HG03025 (cell line): ENCODE data around the gene ASB6.
"Not testable (repeated sequence)": the region's sequence is repeated elsewhere in the genome, so short reads cannot be mapped to it uniquely, and the experiment has no call there.

Source experiments
- ATAC-seq: cut with Tn5 transposase; IDR thresholded peaks from one replicate; pipeline ENCODE4 v1.9.1; 2021; ENCODE audit warnings: mild to moderate bottlenecking, moderate library complexity; ENCODE audit not compliant: unreplicated experiment, low FRiP score

The ASB6 gene

DNA sequence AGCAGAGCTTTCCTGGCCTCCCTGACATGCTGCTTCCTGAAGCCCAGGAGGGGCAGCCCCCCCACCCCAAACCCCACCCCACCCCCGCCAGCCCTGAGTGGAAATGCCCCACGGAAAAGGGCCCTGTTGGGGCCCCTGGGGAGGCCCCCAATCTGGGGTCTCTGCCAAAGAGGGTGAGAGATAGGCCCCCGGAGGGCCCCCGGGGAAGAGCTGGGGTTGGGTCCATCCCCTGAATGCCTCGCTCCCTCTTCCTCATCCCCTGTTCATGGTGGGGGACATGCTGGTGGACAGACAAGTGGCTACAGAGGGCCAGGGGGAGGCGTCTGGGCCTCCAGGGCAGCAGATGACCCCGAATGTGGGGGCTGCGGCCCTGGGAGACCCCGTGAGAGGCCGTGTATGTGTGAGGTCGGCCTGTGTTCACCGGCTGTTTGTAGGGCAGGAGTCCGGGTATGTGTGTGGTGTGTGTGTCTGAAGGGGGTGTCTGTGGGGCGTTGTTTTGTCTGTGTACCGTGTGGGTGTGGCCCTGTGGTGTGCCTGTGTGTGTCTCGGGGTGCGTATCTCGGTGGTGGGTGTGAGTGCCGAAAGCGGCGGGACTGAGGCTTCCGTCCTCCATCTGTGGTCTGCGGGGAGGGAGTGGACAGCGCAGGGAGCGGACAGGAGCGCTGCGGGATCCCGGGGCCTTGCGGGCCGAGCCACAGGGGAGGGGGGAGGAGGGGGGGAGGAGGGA is 32.3 kb downstream of the ASB6 start:
- ATAC-seq, result no peak

DNA sequence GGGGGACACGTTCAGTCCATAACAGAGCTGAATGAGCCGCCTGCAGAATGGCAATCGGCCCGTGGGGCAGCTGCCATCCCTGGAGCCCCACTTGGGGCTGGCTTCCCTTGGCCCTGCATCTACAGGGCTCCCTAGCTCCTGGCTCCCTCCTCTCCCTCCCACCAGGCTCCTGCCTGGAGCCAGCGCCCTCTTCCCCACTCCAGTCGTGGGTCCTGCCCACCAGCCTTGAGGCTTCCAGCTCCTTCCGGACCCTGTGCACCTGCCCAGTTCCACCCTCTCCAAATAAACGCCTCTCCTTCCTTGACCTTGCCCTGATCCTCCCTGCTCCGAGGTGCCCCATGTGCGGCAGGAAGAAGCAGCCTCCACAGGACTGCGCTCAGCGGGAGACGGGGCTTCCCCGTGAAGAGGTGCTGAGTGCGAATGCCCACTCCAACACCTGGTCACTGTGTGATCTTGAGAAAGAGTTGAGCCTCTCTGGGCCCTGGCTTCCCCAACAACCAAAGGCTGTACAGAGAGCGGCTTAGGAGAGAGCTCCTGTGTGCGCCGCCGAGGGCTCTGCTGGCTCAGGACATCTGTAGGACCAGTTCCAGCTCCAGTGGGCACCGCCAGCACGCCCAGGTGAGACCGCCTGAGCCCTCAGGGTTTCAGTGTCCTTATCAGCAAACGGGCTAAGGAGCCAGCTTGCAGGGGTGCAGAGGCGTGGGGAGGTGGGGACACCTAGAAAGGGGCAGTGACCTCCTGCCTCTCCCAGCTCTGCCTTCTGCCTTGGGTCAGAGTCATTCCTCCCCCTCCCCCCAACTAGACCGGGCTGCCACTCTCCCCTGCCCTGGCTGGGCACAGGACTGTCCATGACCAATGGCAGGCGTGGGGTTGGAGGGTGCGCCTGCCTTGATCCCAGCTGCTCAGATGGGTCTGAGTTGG is 33.1 kb downstream of the ASB6 start:
- no peak for ATAC-seq

DNA sequence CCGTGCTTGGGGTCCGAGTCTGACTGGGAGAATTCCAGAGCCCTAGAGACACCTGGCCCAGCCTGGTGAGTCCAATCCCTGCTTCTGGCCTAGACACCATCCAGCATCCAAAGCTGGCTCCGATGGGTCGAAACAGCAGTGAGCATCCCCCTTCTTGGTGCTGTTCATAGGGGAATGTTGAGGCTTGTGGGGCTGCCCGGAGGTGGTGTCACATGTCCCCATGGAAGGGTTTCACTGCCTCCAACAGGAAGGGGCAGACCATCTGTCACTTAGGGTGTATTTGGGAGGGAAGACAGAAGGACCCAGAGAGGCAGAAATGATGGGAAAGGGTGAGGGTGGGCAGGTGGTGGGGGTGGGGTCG is 34.9 kb downstream of the ASB6 start:
- no peak for ATAC-seq

DNA sequence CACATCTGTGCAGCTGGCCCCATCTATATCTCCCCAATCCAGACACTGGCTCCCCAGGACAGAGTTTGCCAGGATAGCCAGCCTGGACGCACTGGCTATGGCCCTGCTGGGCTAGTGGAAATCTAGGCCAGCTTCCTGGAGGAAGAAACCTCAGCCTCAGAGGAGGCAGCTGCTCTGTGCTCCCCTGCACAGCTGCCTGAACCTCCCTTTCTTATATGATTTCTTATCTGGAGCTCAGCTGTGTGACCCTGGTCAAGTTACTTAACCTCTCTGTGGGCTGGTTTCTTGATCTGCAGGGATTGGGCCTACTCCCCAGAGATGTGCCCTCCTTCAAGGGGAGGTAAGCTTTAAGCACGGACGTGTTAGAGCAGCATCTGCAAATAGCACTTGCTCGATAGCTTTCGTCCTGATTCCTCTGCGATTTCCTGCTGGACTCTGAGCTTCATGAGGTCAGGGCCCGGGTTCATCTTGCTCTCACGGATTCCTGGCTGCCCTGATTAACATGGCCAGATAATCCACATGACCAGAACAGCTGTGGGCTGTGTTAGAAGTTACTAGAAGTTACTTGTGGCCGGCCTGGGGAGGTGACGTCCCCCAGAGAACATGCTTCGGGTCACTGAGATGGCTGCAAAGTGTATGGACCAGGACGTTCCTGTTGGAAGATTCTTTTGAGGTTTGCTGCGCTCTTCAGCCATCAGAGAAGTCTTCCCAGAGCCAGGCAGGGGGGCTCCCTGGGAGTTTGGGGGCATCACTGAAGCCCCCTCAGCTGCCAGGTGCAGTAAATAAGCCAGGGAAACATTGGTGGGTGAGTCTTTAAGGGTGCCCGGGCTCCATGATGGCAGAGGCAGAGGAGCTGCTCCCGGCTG is 35.6 kb downstream of the ASB6 start:
- ATAC-seq, result no peak

DNA sequence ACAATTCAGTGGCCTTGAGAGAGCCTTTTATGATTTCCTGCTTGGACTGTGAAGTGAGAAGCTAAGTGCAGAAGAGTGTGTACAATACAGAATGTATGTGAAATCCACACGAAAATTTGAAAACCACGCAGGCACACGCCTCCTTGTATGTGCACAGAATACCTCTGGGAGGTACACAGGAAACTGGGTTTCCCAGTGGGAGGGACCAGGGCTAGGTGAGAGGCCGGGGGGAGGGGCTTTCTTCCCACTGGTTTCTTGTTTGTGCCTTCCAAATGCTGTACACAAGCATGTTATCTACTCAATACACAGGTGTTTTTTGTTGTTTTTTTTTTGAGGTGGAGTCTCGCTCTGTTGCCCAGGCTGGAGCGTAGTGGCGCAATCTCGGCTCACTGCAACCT is 37.2 kb downstream of the ASB6 start:
- ATAC-seq, result no peak

DNA sequence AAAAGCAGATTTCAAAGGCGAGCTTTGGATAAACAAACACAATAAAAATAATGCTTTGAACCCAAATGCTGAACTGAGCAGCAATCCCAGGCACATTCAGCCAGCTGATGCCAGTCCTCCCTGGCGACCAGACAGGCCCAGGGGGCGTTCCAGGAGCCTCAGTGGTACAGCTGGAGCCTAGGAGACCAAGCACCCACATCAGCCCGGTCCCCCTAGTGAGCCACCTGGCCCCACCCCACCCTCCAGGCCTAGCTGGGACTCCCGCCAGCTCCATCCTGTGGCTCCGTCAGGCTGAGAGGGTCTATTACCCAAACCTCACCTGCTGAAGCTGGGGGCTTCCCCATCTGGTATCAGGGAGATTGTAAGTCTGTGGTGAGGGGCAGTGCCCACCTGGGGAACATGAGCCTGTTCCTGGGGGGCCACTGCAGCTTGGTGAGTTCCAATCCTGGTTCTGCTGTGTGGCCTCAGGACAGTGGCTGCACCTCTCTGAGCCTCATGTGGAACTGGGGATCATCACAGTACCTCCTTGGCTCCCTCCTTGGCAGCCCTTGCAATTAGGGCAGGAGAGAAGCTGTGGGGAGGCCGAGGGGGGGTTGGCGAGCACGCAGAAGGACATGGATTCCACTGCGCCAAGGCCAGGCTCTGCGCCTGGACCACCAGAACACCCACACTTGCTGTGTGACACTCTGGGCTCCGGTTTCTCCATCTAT is 37.7 kb downstream of the ASB6 start:
- ATAC-seq, result no peak

DNA sequence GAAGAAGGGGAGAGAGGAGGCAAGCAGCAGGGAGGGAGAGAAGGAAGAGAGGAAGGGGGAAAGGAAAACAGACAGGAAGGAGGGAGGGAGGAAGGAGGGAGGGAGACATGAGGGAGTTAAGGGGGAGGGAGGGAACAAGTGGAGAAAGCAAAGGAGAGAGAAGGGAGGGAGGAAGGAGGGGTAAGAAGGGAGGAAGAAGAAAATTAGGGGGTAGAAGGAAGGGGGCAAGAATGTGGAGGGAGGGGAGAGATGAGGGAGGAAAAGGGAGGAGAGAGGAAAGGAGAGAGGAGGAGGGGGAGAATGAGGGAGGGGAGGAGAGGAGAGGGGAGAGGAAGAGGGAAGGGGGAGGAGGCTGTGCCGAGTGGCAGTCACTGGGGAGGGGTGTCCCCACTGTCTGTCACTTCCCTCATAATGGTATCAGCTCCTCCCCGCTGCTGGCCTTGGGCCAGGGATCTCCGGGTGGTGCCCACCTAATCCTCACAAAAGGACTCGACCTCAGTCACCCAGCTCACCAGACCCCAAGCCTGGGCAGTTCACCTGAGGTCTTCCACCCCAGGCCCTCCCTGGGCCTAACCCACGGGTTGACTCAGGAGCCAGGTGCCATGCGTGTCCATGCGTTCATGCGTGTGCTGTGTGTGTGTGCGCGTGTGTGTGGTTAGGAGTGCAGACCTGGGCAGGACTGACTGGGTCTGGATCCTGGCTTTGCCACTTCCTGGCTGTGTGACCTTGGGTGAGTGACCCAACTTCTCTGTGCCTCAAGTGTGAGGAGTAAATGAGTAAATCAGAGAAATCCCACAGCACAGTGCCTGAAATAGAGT is 39.1 kb downstream of the ASB6 start:
- no peak for ATAC-seq

DNA sequence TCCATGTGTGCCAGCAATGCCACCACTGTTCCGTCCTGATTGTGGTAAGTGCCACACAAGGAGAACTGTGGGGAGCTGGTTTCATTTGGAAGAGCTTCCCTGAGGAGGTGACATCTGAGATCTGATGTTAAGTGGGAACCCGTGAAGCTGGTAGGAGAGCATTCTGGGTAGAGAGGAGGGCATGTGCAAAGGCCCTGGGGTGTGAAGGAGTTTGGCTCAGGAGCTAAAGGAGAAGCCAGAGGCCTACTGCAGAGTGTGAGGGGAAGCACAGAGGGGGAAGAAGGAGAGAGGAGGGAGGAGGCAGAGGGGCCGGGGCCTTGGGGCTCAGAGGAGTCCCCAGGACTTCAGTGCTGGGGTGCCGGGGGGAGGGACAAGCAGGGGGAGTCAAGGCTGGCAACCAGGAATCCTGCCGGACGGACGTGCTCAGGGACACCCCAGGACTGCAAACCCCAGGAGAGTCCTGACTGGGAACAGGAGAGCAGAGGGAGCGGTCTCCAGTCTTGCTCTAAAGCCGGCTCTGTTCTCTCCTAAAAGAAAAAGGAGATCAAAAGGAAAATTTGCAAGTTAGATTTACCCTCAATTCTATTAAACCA is 40.8 kb downstream of the ASB6 start:
- no peak for ATAC-seq

DNA sequence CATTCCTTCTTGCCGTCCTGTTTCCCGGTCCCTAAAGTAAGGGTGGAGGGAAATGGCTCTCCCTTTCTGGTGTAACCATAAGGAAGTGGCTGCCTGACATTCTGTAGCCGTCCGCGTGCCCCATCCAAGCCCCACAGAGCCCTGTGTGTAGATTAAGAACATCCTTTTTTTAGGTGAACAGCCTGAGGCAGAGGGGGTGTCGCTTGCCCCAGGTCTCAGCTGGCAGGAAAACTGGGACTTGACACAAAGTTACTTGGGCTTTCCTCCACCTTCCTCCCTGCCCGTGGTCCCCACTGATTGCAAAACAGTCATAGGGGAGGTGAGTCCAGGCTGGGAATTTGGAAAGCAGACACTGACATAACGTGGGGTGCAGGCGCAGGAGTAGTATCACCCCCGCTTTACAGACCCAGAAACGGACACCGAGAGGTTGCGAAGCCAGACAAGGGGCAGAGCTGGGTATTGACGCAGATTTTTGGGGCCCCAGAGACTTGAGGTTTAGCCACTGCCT is 43.8 kb downstream of the ASB6 start:
- no peak for ATAC-seq

DNA sequence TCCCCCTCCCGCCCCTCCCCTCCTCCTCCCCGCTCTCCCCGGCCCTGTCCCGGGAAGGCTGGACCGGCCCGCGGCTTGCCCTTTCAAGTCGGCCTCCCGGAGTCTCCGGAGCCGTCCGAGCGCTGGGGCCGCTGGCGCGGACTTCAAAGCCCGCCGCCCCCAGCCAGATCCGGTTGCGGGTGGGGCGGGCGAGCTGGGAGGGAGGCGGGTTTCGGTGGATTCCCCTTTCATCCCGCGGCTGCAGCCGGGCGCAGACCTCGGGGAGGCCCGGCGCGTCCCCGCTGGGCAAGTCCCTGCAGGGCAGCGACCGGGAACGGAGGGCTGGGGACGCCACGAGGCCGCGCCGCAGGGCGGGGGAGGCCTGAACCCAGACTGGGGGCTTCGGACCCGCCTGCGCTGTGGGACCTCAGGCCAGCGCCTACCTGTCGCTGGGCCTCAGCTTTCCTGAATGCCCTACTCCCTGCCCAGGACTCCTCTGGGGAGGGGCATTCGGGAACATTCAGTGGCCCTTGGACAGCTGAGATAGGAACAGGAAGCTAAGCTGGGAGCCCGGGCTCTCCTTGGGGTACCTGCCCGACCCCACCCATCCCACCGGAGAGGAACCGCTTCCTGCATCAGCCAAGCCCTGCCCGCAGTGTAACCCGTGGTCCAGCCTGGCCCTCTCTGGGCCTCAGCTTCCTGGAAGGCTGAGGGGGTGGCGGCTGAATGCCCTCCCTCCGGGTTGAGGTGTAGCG is 44.4 kb downstream of the ASB6 start:
- ATAC-seq, result no peak

DNA sequence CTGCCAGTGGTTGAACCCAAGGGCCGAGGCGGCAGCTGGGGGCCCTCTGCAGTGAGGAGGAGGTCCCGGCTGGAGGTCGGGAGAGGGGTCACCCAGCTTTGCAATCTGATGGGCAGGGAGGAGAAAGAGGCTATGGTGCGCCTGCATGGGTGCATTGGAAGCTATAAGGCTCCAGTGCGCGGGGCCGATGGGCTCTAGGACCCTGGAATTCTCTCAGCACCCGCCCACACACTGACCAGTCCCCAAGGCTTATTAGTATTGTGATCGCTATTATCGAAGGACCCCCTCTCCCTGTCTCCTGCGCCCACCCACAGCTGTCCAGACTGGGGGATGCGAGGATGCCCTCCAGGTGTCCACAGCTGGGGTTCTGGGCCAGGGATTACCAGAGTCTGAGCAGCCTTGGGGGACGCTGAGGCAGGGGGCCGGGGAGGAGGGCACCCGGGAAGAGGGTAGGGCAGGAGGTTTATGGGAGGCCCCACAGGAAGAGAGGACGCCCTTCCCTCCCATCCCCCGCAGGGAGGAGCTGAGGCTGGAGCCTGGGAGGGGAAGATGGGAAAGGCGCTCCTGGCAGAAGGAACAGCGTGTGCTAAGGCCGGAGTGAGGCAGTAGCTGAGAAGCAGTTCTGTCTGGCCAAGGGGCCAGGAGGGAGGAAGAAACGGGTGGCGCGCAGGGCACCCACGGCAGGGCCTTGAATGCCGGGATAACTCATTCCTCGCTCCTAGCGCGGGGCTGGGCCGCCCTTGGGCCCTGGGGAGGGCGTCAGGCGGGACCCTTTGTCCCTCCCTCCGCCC is 45.2 kb downstream of the ASB6 start:
- ATAC-seq, result no peak

DNA sequence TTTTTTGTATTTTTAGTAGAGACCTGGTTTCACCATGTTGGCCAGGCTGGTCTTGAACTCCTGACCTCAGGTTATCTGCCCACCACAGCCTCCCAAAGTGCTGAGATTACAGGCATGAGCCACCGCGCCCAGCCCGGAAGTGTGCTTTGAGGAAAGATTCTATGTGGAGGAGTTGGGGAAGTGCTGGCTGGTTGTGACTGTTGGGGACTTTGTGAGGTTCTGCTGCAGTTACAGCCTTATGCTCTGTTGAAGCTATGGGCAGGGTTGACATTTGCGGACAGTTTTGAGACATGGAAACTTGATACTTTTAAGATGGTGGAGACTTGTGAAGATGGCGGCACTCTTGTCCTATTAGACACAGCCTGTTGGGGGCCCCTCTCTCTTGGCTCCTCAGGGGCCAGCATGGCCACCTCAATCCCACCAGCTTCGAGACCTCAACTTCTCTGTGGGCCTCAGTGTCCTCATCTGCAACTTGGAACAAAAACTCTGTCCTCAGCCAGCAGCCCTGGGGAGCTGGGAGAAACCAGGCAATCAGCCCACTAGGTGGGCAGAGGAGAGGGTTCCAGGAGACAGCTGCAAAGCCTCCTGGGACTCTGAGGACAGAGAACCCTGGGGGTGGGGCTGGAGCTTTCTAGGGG is 45.9 kb downstream of the ASB6 start:
- ATAC-seq, result no peak

DNA sequence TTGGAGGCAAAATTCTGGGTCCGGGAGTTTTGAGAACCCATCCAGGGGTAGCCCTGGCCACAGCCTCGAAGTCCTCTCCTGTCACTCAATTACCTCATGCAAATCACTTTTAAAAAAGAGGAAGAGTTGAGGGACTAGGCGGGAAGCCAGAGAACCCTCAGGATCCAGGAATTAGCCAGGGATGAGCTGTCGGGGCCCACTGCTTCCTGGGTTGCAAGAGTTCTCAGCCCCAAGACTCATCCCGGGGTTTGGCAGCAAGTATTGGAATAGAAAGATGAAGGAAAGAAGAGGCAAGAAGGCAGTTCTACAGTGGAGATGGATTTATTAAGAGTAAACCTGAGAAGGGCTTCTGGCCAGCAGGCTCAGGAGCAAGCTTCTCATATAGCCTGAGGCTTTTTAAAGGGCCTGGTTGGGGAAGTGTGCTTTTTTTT is 46.6 kb downstream of the ASB6 start:
- no peak for ATAC-seq

DNA sequence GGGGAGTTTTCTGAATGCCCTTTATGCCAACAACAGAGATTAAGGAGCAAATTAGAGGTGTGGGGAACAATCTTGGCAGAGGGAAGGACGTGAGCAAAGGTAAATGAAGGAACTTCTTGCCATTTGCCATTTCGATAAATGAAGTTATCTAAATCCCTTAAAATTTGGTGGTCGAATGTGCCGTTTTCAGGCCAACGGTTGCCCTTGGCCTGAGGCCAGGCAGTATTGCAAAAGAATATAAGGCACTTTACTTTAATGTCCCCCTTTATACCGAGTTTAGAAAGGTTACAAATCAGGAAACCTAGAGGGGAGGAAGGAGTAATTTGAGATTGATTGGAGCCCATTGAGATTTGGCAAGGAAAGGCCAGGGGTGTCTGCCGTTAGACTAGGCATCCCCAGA is 47.3 kb downstream of the ASB6 start:
- no peak for ATAC-seq

DNA sequence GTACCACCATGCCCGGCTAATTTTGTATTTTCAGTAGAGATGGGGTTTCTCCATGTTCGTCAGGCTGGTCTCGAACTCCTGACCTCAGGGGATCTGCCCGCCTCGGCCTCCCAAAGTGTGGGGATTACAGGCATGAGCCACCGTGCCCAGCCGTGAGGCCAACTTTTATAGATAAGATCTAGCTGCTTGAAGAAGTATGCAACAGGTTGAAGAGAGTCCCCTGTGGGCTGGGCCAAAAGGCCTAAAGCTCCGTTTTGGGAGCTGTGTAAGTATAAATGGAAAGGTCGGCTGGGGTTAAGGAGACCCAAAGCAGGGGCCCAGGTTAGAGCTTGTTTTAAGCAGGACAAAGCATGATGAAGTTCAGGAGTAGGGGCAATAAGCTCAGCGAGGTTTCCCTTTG is 49.2 kb downstream of the ASB6 start:
- ATAC-seq, result not testable (repeated sequence)

DNA sequence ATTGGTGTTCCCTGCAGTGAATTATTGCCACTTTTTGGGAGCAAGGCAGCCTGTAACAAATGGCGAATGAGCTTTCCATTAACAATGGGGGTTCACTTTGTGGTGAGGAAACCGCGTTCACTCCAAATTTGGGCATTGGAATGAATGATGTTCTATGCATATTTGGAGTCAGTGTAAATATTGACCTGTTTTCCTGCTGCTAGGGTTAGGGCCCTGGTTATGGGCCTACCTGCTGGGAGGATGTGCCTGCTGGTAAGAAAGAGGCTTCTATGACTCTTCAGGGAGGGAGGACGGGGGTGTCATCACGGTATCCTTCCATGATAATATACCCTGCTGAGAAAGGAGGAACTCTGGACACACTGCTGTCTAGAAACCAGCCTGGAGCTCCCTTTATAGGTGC is 50.0 kb downstream of the ASB6 start:
- no peak for ATAC-seq

DNA sequence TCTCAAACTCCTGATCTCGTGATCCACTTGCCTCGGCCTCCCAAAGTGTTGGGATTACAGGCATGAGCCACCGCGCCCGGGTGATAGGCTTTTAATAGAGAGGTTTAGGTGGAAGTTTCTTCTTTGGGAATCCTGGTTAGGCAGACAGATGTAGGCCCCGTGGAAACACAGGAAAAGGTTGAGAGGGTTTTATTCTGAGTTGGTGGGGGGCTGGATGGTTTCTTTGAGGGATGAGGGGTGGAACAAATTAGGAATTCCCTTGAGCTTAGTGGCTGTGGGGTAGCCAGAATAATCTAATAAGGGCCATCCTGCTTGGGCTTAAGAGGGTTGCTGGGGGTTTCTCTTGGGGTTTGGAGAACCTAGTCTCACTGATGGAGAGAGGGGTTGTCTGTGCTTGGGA is 51.5 kb downstream of the ASB6 start:
- ATAC-seq, result no peak
